Psoas muscle (tissue), 8 donors: Measurements from ENCODE around the gene EBI3. TPM values are rescaled to one million over a fixed set of nuclear protein-coding genes. Genes with fewer than 3 reads are reported as not detected.
"Not testable (repeated sequence)": the region's sequence is repeated elsewhere in the genome, so short reads cannot be mapped to it uniquely, and the experiment has no call there.

Source experiments
- ATAC-seq, 4 donors: fragments of 200-7000 bp; cut with Tn5 transposase; one replicate each; pipeline ENCODE4 v1.9.1; 2020; ENCODE audit warnings: moderate library complexity in 3 of 4, mild to moderate bottlenecking in 2 of 4
- DNase-seq, 2 donors: peaks; one replicate each; pipeline ENCODE4 v3.0.0-alpha.2; 2020
- H3K27ac ChIP-seq: fragments of 200-600 bp; one replicate; pipeline ENCODE4 v1.8.0; 2022
- H3K27me3 ChIP-seq, 3 donors: fragments of 200-600 bp in 1 of 3; one replicate each; pipeline versions ENCODE4 v1.6.1 to v1.8.0; 2013 to 2022; ENCODE audit warnings: low read length in 2 of 3, mild to moderate bottlenecking in 2 of 3, moderate library complexity in 1 of 3; ENCODE audit not compliant: insufficient read depth in 3 of 3
- H3K36me3 ChIP-seq, 2 donors: fragments of 200-600 bp in 1 of 2; one replicate each; pipeline versions ENCODE4 v1.6.1 to v1.8.0; 2013 to 2022; ENCODE audit warnings: low read depth in 1 of 2, mild to moderate bottlenecking in 1 of 2, moderate library complexity in 1 of 2; ENCODE audit not compliant: insufficient read depth in 1 of 2
- H3K4me1 ChIP-seq: fragments of 200-600 bp; one replicate; pipeline ENCODE4 v1.8.0; 2022
- H3K4me3 ChIP-seq: fragments of 200-600 bp; one replicate; pipeline ENCODE4 v1.8.0; 2022; ENCODE audit warnings: mild to moderate bottlenecking
- H3K9me3 ChIP-seq: fragments of 200-600 bp; one replicate; pipeline ENCODE4 v1.8.0; 2022
- WGBS, 3 donors: extraction: QIAGEN DNeasy Blood & Tissue Kit; methylation state at CpG; one replicate each; pipeline versions ENCODE4 v1.1.6 to v1.1.7; 2013; 5-methylcytosine and 5-hydroxymethylcytosine counted together
- intact Hi-C, 2 donors: fragments of 100-400 bp; cut with DNase I; formaldehyde crosslinking; loops; one replicate each; pipeline versions ENCODE4 v1.11.0 to v1.14.2; 2022
- polyA plus RNA-seq, 3 donors: library from polyadenylated mRNA; stranded (reverse); fragments of 200-250 nt; gene quantifications; one replicate each; pipeline ENCODE4 v1.2.3, GENCODE V29; 2013
- total RNA-seq, 4 donors: library from RNA; stranded (reverse); fragmentation: NEBNext Ultra II Directional in 2 of 4; extraction: Animal tissue kit (Norgen Biotek cat#: 25700) in 2 of 4; gene quantifications; one replicate each; pipeline versions ENCODE4 v1.2.1 to v1.2.4, GENCODE V29; 2021 to 2023
- TF ChIP-seq, protein P1 (sequence below): fragments of 200-600 bp; IDR thresholded peaks from one replicate; pipeline ENCODE4 v1.8.0; 2022; ENCODE audit warnings: antibody characterized with exemption
- donor health status: healthy with polysubstance abuse.
- donor health status: DM: no; HTN: no; CAD: no; lungs with moderate emphysema.
- donor health status: Bipolar disorder and iron deficiency.
- donor health status: healthy.
- donor health status: DM: yes; HTN: yes; CAD: no.
- donor health status: DM: no; HTN: no; CAD: no.
- donor health status: DM: no; HTN: no; CAD: no.
- donor health status: DM: yes; HTN: yes; CAD: no.

EBI3 gene
- total and polyA plus RNA-seq, 7 donors, result 0.19 to 0.77 (median 0.54) TPM

DNA sequence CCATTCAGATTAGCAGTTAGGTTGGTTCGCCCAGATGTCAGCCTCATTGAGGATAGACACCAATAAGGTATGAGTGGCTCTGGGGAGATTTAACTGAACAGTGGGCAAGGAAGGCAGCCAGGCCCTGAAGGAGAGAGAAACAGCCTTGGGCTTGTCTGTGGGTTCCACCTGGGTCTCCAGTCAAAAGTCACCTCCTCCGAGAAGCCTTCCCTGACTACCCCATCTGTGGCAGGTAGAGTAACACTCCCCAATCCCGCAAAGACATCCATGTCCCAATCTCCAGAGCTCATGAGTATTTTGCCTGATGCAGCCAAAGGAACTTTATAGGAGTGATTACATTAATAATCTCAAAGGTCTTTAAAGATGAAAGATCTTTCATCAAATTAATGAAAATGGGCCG, 9.5 kb downstream of the EBI3 start:
- Histone ChIP-seq H3K27ac (no peak overlapping the region), H3K4me1 (no peaks in the 10 kb centered on the region), H3K36me3 (no peaks in the 10 kb centered on the region), H3K9me3 (no peaks in the 10 kb centered on the region), H3K27me3 (peaks cover 0 to 41% (median 9%) of the 10 kb centered on the region in 3 donors), H3K4me3 (no peak overlapping the region)
- intact Hi-C loops, result no loop called here
- TF ChIP-seq, protein P1, sequence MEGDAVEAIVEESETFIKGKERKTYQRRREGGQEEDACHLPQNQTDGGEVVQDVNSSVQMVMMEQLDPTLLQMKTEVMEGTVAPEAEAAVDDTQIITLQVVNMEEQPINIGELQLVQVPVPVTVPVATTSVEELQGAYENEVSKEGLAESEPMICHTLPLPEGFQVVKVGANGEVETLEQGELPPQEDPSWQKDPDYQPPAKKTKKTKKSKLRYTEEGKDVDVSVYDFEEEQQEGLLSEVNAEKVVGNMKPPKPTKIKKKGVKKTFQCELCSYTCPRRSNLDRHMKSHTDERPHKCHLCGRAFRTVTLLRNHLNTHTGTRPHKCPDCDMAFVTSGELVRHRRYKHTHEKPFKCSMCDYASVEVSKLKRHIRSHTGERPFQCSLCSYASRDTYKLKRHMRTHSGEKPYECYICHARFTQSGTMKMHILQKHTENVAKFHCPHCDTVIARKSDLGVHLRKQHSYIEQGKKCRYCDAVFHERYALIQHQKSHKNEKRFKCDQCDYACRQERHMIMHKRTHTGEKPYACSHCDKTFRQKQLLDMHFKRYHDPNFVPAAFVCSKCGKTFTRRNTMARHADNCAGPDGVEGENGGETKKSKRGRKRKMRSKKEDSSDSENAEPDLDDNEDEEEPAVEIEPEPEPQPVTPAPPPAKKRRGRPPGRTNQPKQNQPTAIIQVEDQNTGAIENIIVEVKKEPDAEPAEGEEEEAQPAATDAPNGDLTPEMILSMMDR, result no peak
- DNase-seq (no peak), ATAC-seq (no peak)
- 83 to 89% (median 88%) methylated on average over 4 of the region's 4 CpGs for WGBS, 3 donors

GRCh38 chr19:4241824-4242430, 12.6 kb downstream of the EBI3 start:
- WGBS, 3 donors, result 69 to 75% (median 70%) methylated on average over 5 of the region's 5 CpGs
- Histone ChIP-seq H3K27ac (no peak overlapping the region), H3K4me1 (no peaks in the 10 kb centered on the region), H3K4me3 (no peak overlapping the region), H3K27me3 (peaks cover 0 to 25% (median 9%) of the 10 kb centered on the region in 3 donors), H3K9me3 (no peaks in the 10 kb centered on the region), H3K36me3 (no peaks in the 10 kb centered on the region)
- intact Hi-C loops, result no loop called here
- no peak for ATAC-seq
- no peak for DNase-seq
- TF ChIP-seq, protein P1, result no peak

- ATAC-seq, H3K27me3 ChIP-seq, H3K27ac ChIP-seq, H3K4me1 ChIP-seq, DNase-seq, H3K9me3 ChIP-seq, H3K4me3 ChIP-seq, intact Hi-C loops: not testable (repeated sequence)
- WGBS, 3 donors, result 95 to 97% (median 95%) methylated on average over 6 of the region's 6 CpGs
- H3K36me3 ChIP-seq, result peaks cover under 1 to 24% of the 10 kb centered on the region in 2 donors
These were observed 16.6 kb downstream of the EBI3 start for GRCh38 chr19:4245938-4246337.

GRCh38 chr19:4246767-4247593, 17.7 kb downstream of the EBI3 start, which contains the start of gene YJU2:
Gene YJU2 (plus strand): TSS chr19:4247080. CDS start chr19:4247147, 67 bp downstream.
- intact Hi-C loops, result no loop called here
- ATAC-seq (peak; percentile 98 to 99 (median 98)), DNase-seq (peak; percentile 98 to 99)
- TF ChIP-seq, protein P1, result peak; percentile 34
- Histone ChIP-seq H3K27me3 (peaks cover 0 to 1% (median under 1%) of the 10 kb centered on the region in 3 donors), H3K4me3 (peak within 1 kb of the TSS; percentile 89), H3K27ac (peak within 1 kb of the TSS; percentile 99), H3K36me3 (peaks cover 2 to 34% of the 10 kb centered on the region in 2 donors), H3K9me3 (no peaks in the 10 kb centered on the region), H3K4me1 (peaks cover 7% of the 10 kb centered on the region)
- 0% methylated on average over 41 to 45 of the region's 45 CpGs for WGBS, 3 donors

- TF ChIP-seq, protein P1, result no peak
- Histone ChIP-seq H3K27me3 (no peaks in the 10 kb centered on the region), H3K36me3 (peaks cover 18 to 100% of the 10 kb centered on the region in 2 donors), H3K27ac (no peak overlapping the region), H3K4me1 (no peaks in the 10 kb centered on the region), H3K9me3 (peaks cover 5% of the 10 kb centered on the region), H3K4me3 (no peak overlapping the region)
- WGBS, 3 donors, result 97 to 100% (median 98%) methylated on average over 4 of the region's 4 CpGs
- DNase-seq (no peak), ATAC-seq (no peak)
- intact Hi-C loops, result no loop called here
These were observed 27.2 kb downstream of the EBI3 start for GRCh38 chr19:4256563-4256962.
